ENCODE measurements around the gene NOP53.

DNA sequence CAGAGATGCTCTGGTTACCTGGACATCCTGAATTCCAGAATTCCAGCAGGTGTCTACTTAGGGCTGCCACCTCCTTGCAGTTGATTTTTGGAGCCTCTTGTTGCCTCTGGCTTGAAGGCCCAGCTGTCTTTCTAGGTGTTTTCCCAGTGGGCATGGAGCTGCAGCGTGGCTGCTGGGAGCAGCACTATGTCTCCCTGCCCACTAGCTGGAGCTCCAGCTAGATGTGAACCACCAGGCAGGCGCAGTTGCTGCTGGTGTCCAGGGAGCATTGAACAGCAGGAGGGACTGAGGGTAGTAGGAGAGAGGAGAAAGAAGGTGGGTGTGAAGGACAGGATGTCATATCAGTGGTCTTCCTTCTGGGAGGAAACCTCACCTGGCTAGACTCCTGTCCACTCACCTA is 23.3 kb downstream of the NOP53 start:
- TF ChIP-seq, protein P1, sequence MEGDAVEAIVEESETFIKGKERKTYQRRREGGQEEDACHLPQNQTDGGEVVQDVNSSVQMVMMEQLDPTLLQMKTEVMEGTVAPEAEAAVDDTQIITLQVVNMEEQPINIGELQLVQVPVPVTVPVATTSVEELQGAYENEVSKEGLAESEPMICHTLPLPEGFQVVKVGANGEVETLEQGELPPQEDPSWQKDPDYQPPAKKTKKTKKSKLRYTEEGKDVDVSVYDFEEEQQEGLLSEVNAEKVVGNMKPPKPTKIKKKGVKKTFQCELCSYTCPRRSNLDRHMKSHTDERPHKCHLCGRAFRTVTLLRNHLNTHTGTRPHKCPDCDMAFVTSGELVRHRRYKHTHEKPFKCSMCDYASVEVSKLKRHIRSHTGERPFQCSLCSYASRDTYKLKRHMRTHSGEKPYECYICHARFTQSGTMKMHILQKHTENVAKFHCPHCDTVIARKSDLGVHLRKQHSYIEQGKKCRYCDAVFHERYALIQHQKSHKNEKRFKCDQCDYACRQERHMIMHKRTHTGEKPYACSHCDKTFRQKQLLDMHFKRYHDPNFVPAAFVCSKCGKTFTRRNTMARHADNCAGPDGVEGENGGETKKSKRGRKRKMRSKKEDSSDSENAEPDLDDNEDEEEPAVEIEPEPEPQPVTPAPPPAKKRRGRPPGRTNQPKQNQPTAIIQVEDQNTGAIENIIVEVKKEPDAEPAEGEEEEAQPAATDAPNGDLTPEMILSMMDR (IDR thresholded peaks at IDR 0.05; ENCODE audit: poor library complexity, severe bottlenecking), result no peak
- no peak for TF ChIP-seq TAF1 (IDR thresholded peaks at IDR 0.05; ENCODE audit: low read depth)
